HG02885 (cell line): ENCODE measurements around the gene GLYATL1B.
"Not testable (repeated sequence)": the region's sequence is repeated elsewhere in the genome, so short reads cannot be mapped to it uniquely, and the experiment has no call there.

ENCODE experiments used
- ATAC-seq: cut with Tn5 transposase; IDR thresholded peaks from one replicate; pipeline ENCODE4 v1.9.1; 2021; ENCODE audit warnings: mild to moderate bottlenecking; ENCODE audit not compliant: unreplicated experiment, poor library complexity

GLYATL1B gene

DNA sequence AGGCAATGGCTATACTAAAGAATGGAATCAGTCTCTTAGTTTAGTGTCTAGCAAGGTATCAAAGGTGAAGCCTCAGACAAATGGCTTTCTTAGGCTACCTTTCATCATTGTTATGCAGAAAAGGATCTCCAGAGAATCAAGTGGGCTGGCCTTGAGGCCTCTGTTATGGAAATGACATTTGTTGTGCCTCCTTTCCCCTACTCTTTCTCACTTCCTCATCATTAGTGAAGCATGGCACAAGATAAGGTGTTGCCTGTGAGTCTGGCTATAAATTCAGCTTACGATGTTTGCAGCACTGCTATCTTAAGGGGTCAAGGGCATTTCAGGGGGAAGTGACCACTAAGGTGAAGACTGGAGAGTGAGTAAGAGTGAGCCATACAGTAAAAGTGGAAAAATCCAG lies 9.1 kb downstream of the GLYATL1B start:
- peak; percentile 83 for ATAC-seq

DNA sequence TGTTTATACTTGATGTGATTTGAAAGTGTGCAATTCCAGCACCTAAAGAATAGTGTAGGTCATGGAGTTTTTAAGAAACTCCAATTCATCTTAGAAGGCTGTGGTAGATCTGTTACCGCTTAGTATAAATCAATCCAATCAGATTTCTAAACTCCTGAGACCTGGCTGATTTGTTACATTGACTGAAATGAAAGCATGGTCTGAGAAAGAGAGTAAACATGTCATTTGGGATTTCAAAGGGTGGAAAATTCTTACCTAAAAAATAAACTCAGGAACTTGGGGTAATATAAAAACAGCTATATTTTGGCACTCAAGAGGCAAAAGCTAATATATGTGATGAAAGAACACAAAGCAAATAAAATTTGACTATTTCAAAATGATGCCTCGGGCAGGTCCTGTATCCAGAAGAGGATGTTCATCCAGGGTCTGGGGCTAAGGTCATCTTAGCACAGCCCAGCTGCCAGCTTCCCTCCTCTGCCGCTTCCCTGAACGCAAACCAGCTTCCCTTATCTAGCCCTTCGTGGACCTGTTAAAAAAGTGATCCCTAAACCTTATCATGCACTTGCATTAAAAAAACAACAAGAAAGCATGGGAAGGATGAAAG lies 10.0 kb downstream of the GLYATL1B start:
- not testable (repeated sequence) for ATAC-seq

DNA sequence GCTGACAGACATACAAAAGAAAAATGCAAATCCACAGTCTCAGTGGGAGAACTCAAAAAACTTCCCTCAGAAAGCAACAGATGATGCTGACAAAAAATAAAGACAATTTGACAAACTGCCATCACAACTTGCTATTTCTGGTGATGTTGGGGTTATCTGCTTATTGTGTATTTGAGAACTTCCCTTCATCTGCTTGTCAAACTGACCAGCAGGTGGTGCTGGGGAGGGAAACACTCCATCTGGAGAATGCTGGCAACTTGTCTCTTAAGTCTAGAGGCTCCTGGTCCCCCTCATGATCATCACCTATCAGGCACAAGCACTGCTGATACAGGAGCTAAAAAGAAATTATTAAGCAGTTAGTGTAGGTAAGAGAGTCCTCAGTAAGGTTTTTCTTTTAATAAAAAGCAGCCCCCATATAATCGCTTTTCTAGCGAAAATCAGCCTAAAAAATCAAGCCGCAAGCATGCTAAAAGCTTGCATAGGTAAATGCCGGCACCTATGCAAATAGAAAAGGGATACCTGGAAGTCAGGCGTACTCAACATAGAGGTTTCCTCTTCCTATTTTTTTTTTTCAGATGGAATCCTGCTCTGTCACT lies 11.1 kb downstream of the GLYATL1B start:
- no peak for ATAC-seq

DNA sequence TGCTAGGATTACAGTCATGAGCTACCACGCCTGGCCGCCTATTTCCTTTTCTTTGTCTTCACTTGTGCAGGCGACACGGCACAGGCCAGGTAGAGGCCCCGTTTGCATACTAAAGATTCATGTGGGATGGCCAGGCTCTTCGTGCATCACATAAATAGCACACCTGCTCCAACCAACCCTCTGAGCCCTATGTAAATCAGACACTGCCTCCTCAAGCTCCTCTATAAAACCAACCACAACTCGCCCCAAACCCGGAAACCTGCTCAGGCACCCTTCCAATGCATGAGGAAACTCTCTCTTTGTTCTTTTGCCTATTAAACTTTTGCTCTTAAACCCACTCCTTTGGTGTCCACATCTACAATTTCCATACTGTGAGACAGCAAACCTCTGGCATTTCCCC lies 11.8 kb downstream of the GLYATL1B start:
- peak; percentile 26 for ATAC-seq

DNA sequence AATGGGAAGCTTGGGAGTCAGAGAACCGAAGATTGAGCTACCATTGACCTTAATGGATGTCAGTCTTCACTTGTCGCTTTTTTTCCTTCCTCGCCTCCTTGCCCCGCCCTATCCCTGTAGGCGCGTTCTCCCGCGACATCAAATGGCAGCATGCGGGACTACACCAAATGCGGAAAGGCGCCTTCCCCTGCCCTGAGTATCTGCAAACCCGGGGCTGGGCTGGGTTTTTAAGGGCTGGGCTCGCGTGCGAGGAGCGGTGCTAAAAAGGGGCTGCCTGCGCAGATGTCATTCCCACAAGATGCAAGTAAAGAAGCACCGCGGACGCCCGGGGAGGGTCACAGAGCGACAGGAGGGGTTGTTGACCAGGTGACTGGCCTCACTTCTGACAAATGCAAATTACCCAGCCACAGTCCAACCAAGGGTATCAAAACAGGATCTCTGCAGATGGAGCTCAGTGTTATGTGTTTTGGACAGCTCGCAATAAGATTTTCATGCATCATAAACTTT lies 16.2 kb downstream of the GLYATL1B start:
- ATAC-seq: peak; percentile 65

DNA sequence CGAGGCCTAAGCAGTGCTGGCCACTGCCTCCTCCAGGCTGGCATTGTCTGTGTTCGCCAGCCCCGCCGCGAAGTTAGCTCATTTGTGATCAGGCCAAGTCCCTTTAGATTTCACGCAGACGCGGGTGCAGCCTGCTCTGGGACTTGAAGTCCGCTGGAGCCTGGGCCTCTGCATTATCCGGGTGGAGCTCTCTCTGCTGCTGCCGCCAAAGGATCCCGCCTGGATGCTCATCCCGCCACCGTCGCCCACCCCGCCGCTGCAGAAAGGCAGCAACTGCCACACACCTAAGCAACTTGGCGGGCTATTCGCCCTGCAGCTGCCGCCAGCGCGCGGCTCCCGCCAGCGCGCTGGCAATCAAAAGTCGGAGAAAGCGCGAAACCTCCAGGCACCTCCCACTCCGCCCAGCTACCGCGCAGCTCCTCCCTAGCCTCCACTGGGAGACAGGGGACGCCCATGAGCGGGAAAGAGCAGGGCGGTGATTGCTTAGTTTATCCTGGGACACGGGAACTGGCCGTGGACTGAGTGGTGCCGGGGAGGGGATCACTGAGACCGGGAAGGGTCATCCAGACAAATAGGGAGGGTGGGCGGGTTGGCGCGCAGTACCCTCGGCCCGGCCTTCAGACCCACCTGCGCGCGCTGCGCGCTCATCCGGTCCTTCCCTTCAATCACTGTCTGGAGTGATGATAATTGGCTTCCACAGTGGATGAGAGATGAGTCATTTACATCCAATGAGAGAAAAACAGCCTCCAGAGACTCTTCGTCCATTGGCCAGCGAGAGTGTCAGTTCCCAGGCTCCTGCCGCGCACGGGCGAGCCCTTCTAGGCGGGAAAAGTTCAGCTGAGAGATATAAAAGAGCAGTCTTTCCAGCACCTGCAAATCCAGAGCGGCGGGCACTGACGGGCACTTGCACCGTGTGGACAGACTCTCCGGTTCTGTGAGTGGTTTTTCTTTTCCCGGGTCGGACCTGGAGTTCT lies 20.5 kb downstream of the GLYATL1B start, which contains the start of gene FAM111B:
Gene FAM111B, plus strand, starts transcription at position 875 of the 974 bp plus-strand sequence. CDS start 2,389 bp downstream, outside the sequence.
- ATAC-seq: peak; percentile 70

DNA sequence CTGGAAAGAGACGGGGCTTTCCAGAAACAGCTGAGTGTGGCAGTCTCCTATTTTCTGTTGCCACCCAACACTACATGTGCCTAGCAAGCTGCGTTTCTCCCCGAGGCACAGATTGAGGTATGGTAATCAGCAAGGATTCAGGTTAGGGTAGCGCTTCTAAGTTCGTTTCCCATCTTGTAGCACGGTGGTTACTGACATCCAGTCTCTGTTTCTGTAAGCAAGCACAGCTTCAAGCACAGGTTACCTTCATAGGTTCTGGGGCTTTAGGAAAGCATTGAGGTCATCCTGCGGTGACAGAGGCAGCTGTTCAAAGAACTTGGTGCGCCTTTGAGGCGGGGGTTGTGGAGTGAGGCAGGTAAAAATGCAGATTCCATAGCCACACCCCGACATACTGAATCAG lies 21.6 kb downstream of the GLYATL1B start:
- ATAC-seq: peak; percentile 41

DNA sequence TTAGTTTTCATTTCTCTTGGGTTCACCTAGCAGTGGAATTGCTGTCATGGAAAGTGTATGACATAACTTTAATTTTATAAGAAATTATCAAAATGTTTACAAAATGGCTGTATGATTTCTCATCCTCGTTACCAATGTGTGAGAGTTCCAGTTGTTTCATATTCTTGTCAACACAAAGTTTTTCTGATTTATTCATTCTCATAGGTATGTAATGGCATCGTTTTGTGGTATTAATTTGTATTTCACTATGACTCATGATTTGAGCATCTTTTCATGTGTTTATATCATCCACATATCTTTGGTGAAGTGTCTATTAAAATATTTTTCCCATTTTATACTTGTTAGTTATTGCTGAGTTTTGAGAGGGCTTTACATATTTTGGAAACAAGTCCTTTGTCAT lies 26.4 kb downstream of the GLYATL1B start:
- no peak for ATAC-seq

DNA sequence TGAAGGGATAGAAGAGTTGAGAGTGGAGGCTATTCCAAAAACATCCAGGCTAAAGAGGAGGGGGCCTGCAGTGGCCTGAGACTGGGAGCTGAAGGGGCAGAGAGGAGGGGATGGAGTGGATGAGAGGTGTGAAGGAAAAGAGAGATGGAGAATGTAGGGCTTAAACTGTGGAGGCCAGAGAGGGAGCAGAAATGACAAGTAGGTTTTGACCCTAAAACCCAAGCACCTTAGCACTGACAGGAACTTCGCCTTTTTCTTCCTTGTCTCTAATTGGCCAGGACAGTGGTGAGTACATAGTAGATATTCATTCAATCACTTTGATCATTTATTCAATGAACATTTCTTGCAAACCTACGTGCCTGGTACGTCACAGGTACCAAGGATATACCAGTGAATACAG lies 28.2 kb downstream of the GLYATL1B start:
- no peak for ATAC-seq

DNA sequence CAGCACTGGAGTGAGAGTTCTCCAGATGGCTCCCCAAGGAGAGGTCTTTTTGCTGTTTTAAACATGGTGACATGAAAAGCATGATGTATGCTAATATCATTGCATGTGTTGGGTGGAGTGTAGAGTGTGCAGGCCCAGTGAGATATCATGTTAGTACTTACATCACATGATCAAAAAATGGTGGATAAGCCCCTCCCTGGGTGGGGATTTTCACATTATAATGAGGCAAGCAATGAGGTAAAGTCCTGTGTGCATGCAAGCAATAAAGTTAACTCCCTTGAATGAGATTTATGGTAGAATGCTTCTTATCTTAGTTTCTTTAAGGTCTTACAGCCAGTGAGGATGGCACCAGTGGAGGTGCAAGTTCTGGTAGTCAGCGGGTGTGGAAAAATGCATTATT lies 29.4 kb downstream of the GLYATL1B start:
- no peak for ATAC-seq

DNA sequence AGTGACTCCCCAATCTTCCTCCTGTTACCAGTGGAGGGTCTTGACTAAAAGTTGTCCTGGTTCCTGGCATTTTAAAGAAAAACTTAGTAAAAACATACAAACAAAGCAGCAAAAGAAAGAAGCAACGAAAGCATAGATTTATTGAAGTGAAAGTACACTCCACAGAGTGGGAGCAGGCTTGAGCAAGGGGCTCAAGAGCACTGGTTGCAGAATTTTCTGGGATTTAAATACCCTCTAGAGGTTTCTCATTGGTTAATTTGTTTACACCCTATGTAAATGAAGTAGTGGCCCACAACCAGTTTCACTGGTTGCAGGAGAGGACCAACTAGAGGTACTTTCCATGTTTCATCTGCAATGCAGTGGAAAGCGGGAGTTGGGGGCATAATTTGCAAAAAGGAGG lies 31.7 kb downstream of the GLYATL1B start:
- ATAC-seq: no peak

DNA sequence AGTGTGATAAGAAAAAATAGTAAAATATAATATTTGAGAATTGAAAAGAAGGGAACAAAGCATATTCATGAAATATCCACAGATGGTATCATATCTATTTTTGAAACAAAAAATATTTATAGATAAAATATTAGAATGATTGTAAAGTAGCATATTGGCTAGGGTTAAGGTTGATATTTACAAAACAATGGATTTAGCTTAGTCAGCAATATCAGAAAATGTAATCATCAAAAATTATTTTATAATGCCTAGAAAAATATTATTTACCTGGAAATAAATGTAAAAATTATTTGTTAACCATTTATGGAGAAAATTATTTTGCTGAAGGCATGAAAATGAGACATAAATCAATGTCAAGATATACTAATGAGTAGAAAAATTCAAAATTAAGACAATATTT lies 33.7 kb downstream of the GLYATL1B start:
- no peak for ATAC-seq

DNA sequence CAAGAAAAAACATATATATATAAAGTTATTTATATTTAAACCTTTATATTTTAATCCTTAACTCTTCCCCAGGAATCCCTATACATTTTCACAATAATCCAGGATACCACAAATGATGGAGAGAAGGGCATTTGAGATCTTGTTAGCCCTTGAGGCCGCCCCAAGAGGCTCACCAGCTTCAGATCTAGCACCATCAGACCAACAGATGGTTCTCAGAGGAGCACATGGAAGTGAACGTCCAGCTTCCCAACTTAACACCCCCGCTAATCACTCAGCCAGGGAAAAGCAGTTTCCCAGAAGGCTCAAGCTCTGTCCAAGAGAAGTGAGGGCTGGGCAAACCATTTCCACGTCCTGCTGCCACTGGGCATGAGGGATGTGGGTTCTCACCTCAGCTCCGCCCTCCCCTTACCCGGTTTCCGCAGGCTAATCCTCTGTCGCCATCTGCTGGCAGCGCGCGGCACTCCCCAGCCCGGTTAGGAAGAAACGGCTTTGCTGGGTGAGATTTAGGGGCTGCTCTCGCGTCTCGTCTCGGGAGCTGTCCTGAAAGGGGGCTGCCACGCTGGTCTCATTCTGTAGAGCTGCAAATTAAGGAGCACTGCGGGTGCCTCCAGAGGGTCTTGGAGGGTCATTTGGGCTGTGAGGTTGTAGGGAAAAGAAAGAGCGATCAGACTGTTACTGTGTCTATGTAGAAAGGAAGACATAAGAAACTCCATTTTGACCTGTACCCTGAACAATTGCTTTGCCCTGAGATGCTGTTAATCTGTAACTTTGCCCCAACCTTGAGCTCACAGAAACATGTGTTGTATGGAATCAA lies 49.7 kb downstream of the GLYATL1B start:
- peak; percentile 97 for ATAC-seq

DNA sequence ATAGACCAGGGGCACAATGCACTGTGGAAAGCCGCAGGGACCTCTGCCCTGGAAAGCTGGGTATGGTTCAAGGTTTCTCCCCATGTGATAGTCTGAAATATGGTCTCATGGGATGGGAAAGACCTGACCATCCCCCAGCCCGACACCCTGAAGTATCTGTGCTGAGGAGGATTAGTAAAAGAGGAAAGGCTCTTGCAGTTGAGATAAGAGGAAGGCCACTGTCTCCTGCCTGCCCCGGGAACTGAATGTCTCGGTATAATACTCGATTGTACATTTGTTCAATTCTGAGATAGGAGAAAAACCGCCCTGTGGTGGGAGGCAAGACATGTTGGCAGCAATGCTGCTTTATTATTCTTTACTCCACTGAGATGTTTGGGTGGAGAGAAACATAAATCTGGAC lies 50.4 kb downstream of the GLYATL1B start:
- not testable (repeated sequence) for ATAC-seq

DNA sequence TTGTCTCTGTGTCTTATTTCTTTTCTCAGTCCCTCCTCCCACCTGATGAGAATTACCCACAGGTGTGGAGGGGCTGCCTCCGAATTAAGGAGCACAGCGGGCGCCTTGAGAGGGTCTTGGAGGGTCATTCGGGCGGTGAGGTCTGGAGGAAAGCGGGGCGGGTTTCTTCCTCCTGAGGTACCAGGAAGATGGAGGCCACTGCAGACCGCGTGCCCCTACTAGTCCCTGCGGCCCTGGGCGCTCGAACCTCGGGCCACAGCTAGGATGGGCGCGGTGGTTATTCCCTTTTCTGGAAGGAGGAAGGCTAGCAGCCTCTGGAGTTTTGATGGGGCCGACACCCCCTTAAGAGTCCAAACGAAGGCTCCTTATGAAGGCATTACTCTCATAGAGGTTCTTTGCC lies 51.1 kb downstream of the GLYATL1B start:
- no peak for ATAC-seq

DNA sequence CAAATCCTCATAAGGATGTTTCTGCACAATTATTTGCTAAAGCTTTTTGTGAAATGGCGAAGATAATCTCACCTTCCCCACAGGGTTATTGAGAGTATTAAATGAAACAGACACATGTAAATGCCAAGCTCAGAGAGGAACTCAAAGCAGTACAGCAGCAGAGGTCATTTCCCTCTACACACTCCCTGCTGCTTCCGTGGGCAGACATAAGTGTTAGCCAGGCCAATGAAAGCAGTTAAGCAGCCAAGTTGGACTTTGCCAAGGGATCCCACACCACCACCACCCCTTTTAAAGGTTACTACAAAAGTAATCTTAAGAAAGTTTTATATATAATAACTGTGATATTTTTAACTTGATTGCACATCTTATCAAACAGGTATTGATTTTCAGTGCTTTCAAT lies 52.5 kb downstream of the GLYATL1B start:
- no peak for ATAC-seq

DNA sequence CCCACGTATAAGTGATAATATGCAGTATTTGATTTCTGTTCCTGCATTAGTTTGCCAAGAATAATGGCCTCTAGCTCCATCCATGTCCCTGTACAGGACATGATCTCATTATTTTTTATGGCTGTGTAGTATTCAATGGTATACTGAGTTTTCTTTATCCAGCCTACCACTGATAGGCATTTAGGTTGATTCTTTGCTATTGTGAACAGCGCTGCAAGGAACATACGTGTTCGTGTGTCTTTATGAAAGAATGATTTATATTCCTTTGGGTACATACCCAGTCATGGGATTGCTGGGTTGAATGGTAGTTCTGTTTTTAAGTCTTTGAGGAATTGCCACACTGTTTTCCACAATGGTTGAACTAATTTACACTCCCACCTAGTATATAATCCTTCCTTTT lies 55.1 kb downstream of the GLYATL1B start:
- ATAC-seq: no peak

DNA sequence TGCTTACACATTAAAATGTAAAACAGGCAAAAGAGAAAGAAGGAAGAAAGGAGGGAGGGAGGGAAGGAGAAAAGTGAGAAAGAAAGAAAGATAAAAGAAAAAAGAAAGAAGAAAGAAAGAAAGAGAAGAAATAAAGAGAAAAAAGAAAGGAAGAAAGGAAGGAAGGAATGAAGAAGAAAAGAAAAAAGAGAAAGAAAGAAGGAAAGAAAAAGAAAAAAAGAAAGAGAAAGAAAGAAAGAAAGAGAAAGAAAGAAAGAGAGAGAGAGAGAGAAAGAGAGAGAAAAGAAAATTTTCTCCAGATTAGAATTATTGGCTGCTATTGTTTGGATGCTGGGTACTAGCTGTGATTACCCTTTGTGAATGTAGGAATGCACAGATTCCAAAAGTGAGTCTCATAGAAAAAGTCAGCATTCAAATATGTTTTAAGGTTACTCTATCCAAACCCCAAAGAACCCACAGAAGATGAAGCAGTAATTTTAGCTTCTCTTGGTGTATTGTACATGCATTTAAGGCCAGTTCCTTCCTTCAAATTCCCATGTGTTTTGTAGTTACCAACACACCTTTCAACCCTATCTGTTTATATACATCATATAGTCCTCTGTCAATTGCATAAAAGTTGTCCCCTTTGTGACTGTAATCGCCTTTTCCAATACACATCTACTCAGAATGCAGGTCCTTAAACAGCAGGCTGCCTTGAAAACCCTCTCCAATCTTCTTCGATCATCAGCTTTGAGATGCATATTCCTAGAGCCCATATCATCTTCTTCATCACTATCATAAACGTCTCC lies 55.8 kb downstream of the GLYATL1B start:
- peak; percentile 2 for ATAC-seq
